HepG2 (cell line): ENCODE data around the gene TULP3. TPM values are rescaled to one million over a fixed set of nuclear protein-coding genes. Genes with fewer than 3 reads are reported as not detected.
A peak's percentile ranks its signal among the peaks of the same experiment; 100 is the strongest.

Experiments
- ARID4A ChIP-seq: sonication (generic); formaldehyde crosslinking; IDR thresholded peaks from 2 replicates; pipeline ENCODE4 v1.5.0; 2020; ENCODE audit warnings: mild to moderate bottlenecking, missing genetic modification reagents, borderline replicate concordance
- CAMTA2 ChIP-seq: sonication (generic); formaldehyde crosslinking; IDR thresholded peaks from 2 replicates; pipeline ENCODE4 v1.4.0; 2020; ENCODE audit warnings: mild to moderate bottlenecking, missing genetic modification reagents, borderline replicate concordance
- CHD2 ChIP-seq: IDR thresholded peaks from 2 replicates; pipeline ENCODE4 v1.6.1; 2011; ENCODE audit warnings: low read depth, low read length, improper control_type of control experiment
- KDM5B ChIP-seq: sonication (generic); formaldehyde crosslinking; IDR thresholded peaks from 2 replicates; pipeline ENCODE4 v1.4.0; 2020; ENCODE audit warnings: missing genetic modification reagents, mild to moderate bottlenecking, borderline replicate concordance
- MTERF4 ChIP-seq: sonication (generic); formaldehyde crosslinking; IDR thresholded peaks from 2 replicates; pipeline ENCODE4 v1.8.0; 2023; ENCODE audit warnings: mild to moderate bottlenecking, missing genetic modification reagents
- NFYB ChIP-seq: sonication (generic); formaldehyde crosslinking; IDR thresholded peaks from 2 replicates; pipeline ENCODE4 v1.4.0; 2020; ENCODE audit warnings: missing genetic modification reagents
- PAF1 ChIP-seq: IDR thresholded peaks from 2 replicates; pipeline ENCODE4 v1.6.1; 2016; ENCODE audit warnings: missing genetic modification reagents, missing compliant biosample characterization
- RCOR2 ChIP-seq: IDR thresholded peaks from 2 replicates; pipeline ENCODE4 v1.6.1; 2016; ENCODE audit warnings: missing biosample characterization, missing genetic modification reagents
- SKI ChIP-seq: fragments of 450-650 bp; IDR thresholded peaks from one replicate; pipeline ENCODE4 v1.6.1; 2018; ENCODE audit warnings: mild to moderate bottlenecking; ENCODE audit not compliant: partially characterized antibody
- SP4 ChIP-seq: sonication (generic); formaldehyde crosslinking; IDR thresholded peaks from 2 replicates; pipeline ENCODE4 v1.8.1; 2023; ENCODE audit warnings: mild to moderate bottlenecking, missing genetic modification reagents
- TFDP1 ChIP-seq: IDR thresholded peaks from 2 replicates; pipeline ENCODE4 v1.6.1; 2016; ENCODE audit warnings: missing compliant biosample characterization, missing genetic modification reagents, borderline replicate concordance
- UBTF ChIP-seq: sonication (generic); formaldehyde crosslinking; IDR thresholded peaks from 2 replicates; pipeline ENCODE4 v1.4.0; 2020; ENCODE audit warnings: mild to moderate bottlenecking, missing genetic modification reagents
- XRCC5 ChIP-seq: fragments of 200-400 bp; formaldehyde crosslinking; optimal IDR thresholded peaks from 2 replicates; pipeline ENCODE3; 2017; ENCODE audit warnings: mild to moderate bottlenecking, low read length
- ZFY ChIP-seq: sonication (generic); formaldehyde crosslinking; IDR thresholded peaks from 2 replicates; pipeline ENCODE4 v1.4.0; 2020; ENCODE audit warnings: missing genetic modification reagents
- ZFYVE20 ChIP-seq: sonication (generic); formaldehyde crosslinking; IDR thresholded peaks from 2 replicates; pipeline ENCODE4 v1.8.0; 2023; ENCODE audit warnings: low read depth, mild to moderate bottlenecking, moderate library complexity, missing genetic modification reagents, borderline replicate concordance
- ZNF143 ChIP-seq: sonication (generic); formaldehyde crosslinking; IDR thresholded peaks from 2 replicates; pipeline ENCODE4 v1.4.0; 2020; ENCODE audit warnings: missing genetic modification reagents
- ZNF333 ChIP-seq: sonication (generic); formaldehyde crosslinking; IDR thresholded peaks from 2 replicates; pipeline ENCODE4 v1.4.0; 2020; ENCODE audit warnings: mild to moderate bottlenecking, missing genetic modification reagents, borderline replicate concordance
- ZNF501 ChIP-seq: sonication (generic); formaldehyde crosslinking; IDR thresholded peaks from 2 replicates; pipeline ENCODE4 v1.5.1; 2020; ENCODE audit warnings: mild to moderate bottlenecking, moderate library complexity, missing genetic modification reagents
- ZNF713 ChIP-seq: sonication (generic); formaldehyde crosslinking; IDR thresholded peaks from 2 replicates; pipeline ENCODE4 v1.4.0; 2020; ENCODE audit warnings: mild to moderate bottlenecking, missing genetic modification reagents
- ZNF768 ChIP-seq: sonication (generic); formaldehyde crosslinking; IDR thresholded peaks from 2 replicates; pipeline ENCODE4 v1.4.0; 2020; ENCODE audit warnings: missing genetic modification reagents
- polyA plus RNA-seq, 8 experiments: library from polyadenylated mRNA; depleted of rRNA in 3 of 8; stranded (reverse) in 7 of 8; unstranded in 1 of 8; fragments of >200 nt; fragmentation: Illumina TruSeq in 4 of 8; extraction: Trizol in 4 of 8; gene quantifications; 2 replicates each; pipeline versions ENCODE4 v1.2.1 to v1.2.3, GENCODE V29; 2011 to 2016; ENCODE audit warnings: low read depth in 4 of 8, missing spikeins in 1 of 8, mixed read lengths in 1 of 8; ENCODE audit not compliant: insufficient read depth in 1 of 8
- total RNA-seq, 5 experiments: library from RNA; depleted of rRNA; stranded (reverse); fragments of >200 nt; fragmentation: Illumina TruSeq; extraction: Trizol; gene quantifications; 2 replicates each; pipeline ENCODE4 v1.2.3, GENCODE V29; 2016; ENCODE audit warnings: low read depth in 1 of 5

TULP3 gene
- total and polyA plus RNA-seq, 2 of the 13 experiments (the other 11 are each of a cell fraction or from before 2014, with no cell fraction given), result 11.2 to 13.2 TPM

- peak; percentile 46; the same call in 1 of the 2 replicates for TF ChIP-seq TFDP1 (CRISPR knock-in tag)
- no peak for TF ChIP-seq CAMTA2
- no peak for TF ChIP-seq UBTF (CRISPR knock-in tag)
- TF ChIP-seq ZFY (CRISPR knock-in tag), result 0 out of 2 replicates have a peak, but pooled peaks have one; percentile 0
- TF ChIP-seq ARID4A (CRISPR knock-in tag), result 0 out of 2 replicates have a peak, but pooled peaks have one; percentile 35
- TF ChIP-seq MTERF4 (CRISPR knock-in tag), result no peak
- TF ChIP-seq ZNF143 (CRISPR knock-in tag), result no peak
- no peak for TF ChIP-seq SKI
- TF ChIP-seq NFYB (CRISPR knock-in tag), result no peak
- TF ChIP-seq XRCC5, result peak; percentile 62
- TF ChIP-seq ZNF768 (CRISPR knock-in tag), result 0 out of 2 replicates have a peak, but pooled peaks have one; percentile 16
- TF ChIP-seq ZNF501 (CRISPR knock-in tag), result 0 out of 2 replicates have a peak, but pooled peaks have one; percentile 38
- no peak for TF ChIP-seq PAF1
- TF ChIP-seq ZNF713, result no peak
- peak; percentile 11; the same call in 1 of the 2 replicates for TF ChIP-seq SP4 (CRISPR knock-in tag)
- no peak for TF ChIP-seq CHD2
- TF ChIP-seq ZFYVE20, result no peak
- TF ChIP-seq RCOR2, result no peak
- TF ChIP-seq KDM5B (CRISPR knock-in tag), result 0 out of 2 replicates have a peak, but pooled peaks have one; percentile 36
- no peak for TF ChIP-seq ZNF333 (CRISPR knock-in tag)
These were observed 53.8 kb downstream of the TULP3 start (continued) for GRCh38 chr12:2944401-2945047.
